Left renal cortex interstitium (tissue), 4 donors: Measurements from ENCODE around the gene PLSCR3. TPM values are rescaled to one million over a fixed set of nuclear protein-coding genes. Genes with fewer than 3 reads are reported as not detected.

Experiments
- DNase-seq, 4 donors: peaks; one replicate each; pipeline ENCODE4 v3.0.0-alpha.2; 2013; ENCODE audit warnings: low read depth in 4 of 4, low spot score in 2 of 4, missing footprints in 1 of 4
- polyA plus RNA-seq, 4 donors: library from polyadenylated mRNA; unstranded; fragments of 120-200 nt; gene quantifications; one replicate each; pipeline ENCODE4 v1.2.1, GENCODE V29; 2013; ENCODE audit not compliant: insufficient read length in 4 of 4

The PLSCR3 gene
- polyA plus RNA-seq: 10 to 100 TPM; 27.8 to 51.2 (median 41.2) TPM

DNA sequence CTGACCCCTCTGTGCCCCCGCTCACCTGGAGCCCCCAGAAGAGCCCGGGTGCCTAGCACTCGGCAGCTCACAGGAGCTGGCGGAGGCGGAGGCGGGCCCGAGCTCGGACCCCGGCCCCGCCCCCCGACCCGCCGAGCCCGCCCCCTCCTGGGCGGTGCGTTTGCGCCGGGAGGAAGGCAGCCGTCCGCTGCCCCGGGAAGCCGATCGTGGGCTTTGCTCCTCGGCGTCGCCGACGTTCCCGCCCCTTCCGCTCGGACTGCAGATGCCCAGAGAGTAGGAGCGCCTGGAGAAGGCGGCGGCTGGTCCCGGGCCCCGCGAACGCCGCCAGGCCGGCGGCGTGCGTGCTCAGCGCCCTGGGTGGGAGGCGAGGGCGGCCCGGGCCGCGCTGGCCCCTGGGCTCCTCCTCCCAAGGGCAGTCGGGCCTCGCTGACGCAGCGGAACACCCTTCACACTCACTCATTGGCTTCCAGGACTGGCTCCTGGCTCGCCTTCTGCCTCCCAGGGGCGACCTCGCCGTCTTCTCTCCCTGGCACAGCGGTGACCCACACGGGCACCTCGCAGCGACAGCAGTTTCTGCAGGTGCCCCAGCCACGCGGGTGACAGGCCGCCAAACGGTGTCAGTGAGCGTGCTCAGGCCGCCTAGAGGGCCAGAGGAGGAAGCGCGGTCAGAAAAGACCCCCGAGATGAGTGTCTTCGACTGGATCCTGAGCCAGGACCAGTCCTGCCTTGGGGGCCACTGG, at the start of gene PLSCR3:
Gene PLSCR3 (minus strand): TSS at position 74 of the 740 bp plus-strand sequence. CDS start 415 bp downstream, outside the sequence.
- DNase-seq: peak in 2 of 4 donors; percentile 63 to 76

DNA sequence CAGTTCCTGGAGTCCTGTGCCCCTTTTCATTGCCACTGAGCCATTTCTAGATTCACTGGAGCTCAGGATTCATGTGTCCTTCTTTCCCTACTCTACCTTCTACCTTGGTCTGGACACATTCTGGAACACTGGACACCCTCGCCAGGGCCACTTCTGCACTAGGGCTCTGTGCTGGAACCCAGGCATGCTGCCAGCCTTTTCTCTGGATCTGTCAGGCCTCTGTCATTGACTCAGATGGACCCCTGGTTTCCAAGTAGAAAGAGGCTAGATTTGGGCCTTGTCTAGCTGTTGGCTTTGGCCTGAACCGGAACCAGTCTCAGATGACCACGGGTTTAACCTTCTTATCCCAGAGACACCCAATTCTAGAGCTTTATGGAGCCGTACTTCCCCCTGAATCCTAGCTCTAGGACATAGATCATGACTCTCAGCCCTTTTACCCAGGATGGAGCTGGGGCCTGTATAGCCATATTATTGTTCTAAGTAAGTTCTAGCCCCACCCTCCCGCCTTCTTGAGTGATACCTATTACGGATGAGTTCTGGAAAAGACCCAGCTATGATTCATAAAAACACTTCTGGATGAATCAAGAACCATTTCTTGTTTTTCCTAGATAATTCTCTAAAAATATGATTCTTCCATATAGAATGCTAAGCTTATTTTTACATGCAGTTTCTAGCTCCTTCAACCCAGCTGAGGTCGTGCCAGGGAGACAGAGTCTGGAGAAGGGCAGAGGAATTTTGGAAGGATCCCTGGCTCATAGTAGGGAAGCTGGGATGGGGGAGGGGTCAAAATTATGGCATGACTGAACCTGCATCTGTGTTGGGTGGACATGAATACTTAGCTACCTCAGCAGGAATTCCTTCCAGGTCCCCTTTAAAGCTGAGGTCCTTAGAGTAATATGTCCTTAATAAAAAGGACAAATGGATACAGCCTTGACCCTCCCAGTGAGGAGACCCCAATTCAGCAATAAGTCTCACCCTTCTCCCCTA, 49.5 kb upstream of the PLSCR3 start:
- no peak for DNase-seq

DNA sequence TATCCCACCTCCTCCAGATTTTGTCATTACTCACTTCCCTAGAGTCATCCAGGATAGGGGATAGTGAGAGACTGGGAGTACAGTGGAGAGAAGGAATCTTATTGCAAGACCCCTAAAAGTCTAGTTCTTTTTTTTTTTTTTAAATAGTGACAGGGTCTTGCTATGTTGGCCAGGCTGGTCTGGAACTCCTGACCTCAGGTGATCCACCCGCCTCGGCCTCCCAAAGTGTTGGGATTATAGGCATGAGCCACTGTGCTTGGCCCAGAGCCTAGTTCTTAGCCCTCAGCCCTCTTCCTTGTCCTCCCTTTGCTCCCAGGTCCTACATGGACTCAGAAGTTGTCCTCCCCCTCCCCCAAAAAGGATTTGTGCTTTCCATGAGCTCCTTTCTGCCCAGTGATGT, 47.8 kb upstream of the PLSCR3 start:
- no peak for DNase-seq

DNA sequence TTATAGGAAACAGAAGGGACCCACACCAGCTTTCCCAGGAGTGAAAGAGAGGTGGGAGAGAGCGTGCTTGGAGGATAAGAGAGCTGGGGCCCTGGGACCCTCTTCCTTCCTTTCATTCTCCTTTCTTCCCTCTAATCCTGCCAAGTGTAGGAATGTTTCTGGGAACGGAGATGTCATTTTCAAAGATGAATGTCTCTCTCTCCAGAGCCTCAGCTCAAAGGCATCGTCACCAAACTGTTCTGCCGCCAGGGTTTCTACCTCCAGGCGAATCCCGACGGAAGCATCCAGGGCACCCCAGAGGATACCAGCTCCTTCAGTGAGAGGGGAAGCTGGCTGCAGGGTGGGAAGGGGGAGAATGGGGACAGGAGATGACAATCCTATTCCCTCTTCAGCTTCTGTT, 46.9 kb upstream of the PLSCR3 start:
- DNase-seq: no peak

DNA sequence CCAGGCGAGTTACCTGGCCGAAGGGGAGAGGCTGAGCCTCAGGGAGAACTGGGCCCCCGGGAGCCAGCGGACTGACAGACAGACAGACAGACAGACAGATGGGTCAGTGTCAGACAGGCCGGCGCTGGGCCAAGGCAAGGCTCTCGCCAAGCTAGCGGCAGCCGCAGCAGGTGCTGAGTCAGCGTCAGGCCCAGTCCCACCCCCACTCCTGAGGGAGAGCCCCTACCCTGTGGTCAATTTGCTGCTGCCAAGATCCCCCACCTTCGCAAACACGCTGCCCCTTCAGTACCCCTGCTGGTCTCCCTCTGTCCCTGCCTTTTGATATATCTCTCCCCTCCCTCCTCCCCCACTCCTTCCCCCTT, 46.5 kb upstream of the PLSCR3 start:
- DNase-seq: peak in 1 of 4 donors; percentile 21

DNA sequence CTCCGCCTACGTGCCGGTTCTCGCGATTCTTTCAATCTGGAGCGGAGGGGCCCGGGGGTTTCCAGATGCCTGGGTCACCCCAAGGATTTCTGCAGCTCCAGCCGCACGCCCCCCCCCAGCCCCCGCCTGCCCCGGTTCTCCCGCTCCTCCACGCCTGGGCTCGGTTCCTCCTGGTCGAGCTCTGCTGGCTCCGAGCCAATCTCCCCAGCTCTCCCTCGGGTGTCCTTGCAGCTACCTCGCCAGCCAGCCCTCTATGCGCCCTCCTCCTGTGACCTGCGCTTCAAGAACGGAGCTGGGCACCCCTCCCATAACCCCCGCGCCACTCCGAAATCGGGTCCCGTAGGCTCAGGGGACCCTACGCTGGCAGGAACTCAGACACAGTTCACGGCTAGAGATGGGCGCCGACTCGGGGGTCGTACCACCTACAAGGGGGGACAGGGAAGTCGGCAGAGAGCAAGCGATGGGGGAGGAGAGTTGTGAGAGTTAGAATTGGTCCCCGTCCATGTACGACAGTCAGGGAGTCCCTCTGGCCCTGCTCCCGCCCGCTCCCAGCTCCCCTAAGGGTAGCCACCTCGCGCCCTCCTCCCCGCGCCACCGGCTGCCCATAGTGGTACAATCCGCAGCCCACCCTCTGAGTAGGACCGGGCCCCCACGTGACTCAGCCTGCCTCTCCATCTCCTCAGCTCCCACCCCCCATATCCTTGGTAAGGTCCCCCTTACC, 45.9 kb upstream of the PLSCR3 start:
- peak in 2 of 4 donors; percentile 47 to 51 for DNase-seq

DNA sequence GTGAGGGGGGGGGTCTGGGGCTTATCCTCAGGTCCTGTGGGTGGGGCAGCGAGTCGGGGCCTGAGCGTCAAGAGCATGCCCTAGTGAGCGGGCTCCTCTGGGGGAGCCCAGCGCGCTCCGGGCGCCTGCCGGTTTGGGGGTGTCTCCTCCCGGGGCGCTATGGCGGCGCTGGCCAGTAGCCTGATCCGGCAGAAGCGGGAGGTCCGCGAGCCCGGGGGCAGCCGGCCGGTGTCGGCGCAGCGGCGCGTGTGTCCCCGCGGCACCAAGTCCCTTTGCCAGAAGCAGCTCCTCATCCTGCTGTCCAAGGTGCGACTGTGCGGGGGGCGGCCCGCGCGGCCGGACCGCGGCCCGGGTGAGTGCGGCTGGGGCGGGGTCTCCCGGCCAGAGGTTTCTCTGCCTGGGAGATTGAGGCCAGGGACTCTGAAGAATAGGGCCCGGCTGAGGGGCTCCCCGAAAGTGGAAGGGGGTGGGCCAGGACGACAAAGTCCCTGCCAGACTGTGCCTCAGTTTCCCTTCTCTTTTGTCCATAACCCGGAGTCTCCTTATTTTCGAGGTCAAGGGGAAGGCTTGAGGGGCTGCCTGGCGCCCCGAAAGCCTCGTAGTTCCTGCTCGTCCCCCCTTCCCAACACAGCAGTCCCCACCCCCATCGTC, 45.3 kb upstream of the PLSCR3 start, which contains the start of gene FGF11:
Gene FGF11 (plus strand): TSS at position 51 of the 651 bp plus-strand sequence. CDS start 109 bp downstream, at position 160.
- no peak for DNase-seq

DNA sequence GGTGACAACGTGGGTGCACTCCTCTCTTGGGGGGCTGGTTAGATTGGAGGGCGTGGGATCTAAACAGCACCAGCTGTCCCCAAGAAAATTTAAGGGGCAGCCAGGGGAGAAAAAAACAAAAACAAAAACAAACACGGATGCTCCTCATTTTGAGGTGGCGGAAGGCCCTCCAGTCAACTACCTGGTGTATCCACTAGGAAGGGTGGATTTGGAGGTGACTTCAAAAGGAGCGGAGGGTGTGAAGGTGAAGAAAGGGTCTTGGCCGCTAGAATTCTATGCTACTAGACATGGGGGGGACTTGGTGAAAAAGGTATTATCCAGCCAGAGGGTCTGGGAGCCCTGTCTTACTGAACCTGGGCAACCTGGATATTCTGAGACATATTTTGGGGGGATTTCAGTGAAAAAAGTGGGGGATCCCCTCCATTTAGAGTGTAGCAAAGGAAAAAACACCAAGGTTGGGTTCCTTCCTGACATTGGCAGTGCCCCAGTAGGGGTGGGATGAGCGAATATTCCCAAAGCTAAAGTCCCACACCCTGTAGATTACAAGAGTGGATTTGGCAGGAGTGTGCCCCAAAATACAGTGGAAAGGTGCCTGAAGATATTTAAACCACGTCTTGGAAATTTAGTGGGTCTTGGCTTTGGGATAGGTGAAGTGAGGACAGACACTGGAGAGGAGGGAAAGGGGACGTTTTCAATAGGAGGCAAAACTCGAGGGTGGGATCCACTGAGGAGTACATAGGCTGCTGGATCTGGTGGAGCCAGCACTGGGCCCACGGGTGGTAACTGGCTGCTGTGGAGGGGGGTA, 44.5 kb upstream of the PLSCR3 start:
- DNase-seq: no peak

DNA sequence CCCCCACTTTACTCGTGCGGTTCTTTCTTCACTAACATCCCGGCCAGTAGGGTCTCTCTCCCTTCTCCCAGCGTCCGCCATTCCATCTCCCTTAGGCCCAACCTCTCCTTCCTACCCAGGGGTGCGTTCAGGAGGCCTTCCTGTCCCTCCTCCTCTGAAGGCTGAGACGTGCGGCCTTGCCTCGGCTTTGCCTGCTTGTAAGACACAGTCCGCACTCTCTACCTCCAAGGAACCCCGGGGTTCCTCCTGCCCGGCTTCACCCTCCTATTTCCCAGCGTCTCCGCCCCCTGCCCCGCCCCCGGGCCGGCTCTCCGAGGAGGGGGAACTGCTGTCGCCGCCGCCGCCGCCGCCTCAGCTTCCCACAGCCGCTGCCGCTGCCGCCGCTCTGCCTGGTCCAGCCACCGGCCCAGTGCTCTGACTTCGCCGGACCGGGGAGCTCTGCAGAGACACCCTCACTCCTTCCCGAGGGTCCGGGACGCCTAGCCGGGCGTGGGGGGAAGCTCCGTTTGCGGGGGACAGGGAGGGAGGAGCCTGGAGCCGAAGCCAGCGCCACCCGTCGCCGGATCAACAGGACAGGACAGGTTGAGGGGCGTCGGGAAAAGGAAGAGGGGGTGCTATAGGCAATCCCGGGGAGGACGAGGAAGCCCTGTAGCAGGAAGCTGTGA, 43.8 kb upstream of the PLSCR3 start:
- peak in 2 of 4 donors; percentile 28 to 42 for DNase-seq

DNA sequence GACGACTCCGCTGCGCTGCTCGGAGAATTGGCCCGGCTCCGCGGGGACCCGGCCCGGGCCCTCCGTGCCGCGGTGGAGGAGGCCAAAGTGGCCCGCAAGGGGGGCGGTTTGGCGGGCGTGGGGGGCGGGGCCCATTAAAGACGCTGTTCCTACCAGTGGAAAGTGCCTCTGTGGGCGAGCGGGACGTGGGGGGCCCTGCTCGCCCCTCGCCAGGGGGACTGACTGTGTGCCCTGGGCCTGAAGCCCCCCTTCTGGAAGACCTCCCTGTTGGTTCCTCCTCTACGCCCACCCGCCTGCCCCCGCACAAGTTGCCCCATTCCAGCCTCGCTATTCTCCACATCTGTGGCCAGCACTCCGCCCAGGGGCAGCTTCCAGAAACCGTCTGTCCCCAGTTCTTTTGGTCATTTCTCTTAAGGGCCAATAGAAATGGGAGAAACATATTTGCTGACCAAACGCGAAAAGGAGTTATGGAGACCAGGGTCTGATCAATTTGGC, 43.1 kb upstream of the PLSCR3 start:
- DNase-seq: no peak

DNA sequence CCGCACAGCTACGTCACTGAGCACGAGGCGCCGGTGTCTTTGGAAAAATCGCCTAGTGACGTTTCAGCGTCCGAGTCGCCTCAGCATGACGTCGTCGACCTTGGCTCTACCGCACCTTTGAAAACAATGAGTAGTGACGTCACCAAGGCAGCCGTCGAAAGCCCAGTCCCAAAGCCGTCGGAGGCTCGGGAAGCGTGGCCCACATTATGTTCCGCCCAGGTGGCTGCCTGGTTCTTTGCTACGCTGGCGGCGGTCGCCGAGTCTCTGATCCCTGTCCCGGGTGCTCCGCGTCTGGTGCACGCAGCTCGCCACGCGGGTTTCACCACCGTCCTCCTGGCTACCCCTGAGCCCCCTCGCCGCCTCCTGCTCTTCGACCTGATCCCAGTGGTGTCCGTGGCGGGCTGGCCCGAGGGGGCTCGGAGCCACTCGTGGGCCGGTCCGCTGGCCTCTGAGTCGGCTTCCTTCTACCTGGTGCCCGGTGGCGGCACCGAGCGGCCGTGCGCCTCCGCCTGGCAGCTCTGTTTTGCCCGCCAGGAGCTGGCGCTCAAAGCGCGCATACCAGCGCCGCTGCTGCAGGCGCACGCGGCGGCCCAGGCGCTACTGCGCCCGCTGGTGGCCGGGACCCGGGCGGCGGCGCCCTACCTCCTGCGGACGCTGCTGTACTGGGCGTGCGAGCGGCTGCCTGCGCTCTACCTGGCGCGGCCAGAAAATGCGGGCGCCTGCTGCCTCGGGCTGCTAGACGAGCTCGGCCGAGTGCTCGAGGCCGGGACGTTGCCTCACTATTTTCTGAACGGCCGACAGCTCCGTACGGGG, 42.4 kb upstream of the PLSCR3 start:
- DNase-seq: peak in 2 of 4 donors; percentile 66 to 73

DNA sequence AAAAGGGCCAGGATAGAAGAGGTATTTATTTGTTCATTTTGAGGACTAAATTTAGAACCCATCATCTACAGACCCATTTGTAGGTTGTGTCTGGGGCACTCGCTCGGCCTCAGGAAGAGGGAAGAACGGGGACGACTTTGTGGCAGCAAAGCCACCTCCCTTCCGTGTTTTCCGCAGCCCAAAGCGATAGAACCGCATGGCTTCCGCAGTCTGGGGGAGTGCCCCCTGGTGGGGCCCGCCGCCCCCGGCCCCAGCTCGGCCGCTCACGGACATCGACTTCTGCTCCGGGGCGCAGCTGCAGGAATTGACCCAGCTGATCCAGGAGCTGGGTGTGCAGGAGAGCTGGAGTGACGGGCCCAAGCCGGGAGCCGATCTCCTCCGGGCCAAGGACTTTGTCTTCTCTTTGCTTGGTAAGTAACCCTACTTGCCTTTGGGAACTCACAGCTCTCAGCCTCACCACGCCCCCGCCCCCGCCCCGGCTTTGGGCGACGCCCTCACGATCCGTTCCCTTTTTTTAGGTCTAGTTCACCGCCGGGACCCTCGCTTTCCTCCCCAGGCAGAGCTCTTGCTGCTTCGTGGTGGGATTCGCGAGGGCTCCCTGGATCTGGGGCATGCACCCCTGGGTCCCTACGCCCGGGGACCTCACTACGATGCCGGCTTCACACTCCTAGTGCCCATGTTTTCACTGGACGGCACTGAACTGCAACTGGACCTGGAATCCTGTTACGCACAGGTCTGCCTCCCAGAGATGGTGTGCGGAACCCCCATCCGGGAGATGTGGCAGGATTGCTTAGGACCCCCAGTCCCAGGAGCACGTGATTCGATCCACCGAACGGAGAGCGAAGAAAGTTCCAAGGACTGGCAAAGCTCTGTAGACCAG, 41.6 kb upstream of the PLSCR3 start:
- peak in 1 of 4 donors; percentile 21 for DNase-seq

DNA sequence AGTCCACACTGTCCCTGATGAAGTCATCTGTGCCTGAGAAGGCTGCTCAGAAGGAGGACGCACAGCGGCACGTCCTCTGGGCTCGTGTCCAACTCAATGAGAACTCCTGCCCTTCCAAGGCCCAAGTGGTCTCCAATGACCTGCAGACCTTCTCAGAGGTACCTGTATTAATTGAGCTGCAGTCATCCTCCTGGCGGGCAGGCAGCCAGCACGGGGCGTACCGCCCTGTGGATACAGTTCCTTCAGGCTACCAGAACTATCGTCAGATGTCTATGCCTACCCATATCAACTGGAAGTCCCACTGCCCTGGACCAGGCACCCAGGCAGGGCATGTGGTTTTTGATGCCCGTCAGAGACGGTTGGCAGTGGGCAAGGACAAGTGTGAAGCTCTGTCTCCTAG, 38.0 kb upstream of the PLSCR3 start:
- no peak for DNase-seq

DNA sequence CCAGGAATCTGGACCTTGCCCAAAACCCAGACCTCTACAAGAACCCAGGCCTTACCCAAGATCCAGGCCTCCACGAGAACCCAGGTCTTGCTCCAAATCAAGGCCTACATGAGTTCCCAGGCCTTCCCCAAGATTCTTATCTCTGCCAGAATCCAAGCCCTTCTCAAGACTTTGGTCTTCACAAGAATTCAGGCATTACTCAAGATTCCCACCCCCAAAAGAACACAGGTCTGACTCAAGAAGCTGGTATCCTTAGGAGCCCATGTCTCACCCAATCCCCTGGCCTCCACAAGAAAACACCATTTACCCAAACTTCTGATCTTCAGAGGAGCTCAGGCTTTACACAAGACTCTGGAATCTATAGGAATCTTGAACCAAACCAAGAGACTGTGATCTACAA, 36.9 kb upstream of the PLSCR3 start:
- DNase-seq: no peak

DNA sequence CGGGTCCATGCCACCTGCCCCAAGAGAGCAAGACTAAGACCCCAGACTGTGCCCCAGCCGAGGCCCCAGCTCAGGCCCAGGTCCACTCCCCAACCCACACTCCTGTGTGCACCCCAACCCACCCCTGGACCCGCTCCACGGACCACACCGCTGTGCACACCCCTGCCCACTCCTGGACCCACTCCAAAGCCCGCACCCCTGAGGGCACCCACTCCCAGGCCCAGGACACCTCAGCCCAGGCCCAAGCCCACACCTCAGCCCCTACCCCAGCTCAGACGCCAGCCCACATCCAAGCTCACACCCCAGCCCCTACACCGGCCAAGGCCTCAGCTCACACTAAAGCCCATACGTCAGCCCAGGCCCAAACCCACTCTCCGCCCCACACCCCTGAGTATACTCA, 35.4 kb upstream of the PLSCR3 start:
- DNase-seq: no peak

DNA sequence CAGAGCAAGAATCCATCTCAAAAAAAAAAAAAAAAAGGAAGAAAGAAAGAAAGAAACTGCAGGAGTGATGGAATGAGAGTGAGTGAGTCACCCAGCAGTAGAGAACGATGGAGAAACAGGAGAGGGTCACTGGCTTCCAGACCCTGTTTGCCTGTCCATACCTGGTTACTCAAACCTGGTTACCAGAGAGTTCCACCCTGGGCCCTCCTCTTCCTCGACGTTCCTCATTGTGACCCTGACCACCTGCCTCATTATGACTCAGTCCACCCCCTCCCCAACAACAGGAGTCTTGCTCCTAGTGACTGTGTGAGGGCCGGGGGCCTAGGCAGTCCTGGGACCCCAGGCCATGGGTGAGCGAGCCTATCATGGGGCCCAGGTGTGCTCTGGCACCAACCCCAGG, 34.2 kb upstream of the PLSCR3 start, which contains the start of gene SPEM3:
Gene SPEM3 (plus strand): TSS at position 301 of the 400 bp plus-strand sequence. CDS start 46 bp downstream, at position 347.
- DNase-seq: no peak

DNA sequence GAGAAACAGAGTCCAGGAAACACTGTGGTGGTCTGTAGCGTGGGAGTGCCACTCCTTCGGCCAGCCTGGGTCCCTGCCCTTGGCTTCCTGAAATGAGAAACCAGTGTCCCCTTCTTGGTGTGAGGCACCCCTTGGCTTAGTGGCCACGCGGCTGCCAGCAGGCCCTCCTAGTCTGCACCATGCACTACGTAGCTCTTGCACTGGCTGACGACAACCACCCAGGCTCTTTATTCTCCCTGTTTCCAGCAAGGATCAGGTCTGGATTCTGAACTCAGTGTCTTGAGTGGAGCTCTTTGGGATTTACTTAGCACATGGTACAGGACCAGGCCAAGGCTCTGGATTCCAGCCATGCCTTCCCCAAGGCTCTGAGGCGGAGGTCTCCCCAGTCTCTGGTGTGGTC, 33.2 kb upstream of the PLSCR3 start:
- DNase-seq: no peak
